ENCODE results near the gene ZNF775.

GRCh38 chr7:150369748-150370501, 9.2 kb upstream of the ZNF775 start:
- no peak for TF ChIP-seq CTCF (IDR thresholded peaks at IDR 0.05)
- TF ChIP-seq POLR2A (IDR thresholded peaks at IDR 0.05), result no peak

Measured in lower leg skin (tissue), 3 donors.